Measurements from ENCODE around the gene RPS6KB1. TPM values are rescaled to one million over a fixed set of nuclear protein-coding genes. Genes with fewer than 3 reads are reported as not detected.

The RPS6KB1 gene
- total and polyA plus RNA-seq, 2 experiments from 2014 or later = 23.3 to 31.4 TPM

DNA sequence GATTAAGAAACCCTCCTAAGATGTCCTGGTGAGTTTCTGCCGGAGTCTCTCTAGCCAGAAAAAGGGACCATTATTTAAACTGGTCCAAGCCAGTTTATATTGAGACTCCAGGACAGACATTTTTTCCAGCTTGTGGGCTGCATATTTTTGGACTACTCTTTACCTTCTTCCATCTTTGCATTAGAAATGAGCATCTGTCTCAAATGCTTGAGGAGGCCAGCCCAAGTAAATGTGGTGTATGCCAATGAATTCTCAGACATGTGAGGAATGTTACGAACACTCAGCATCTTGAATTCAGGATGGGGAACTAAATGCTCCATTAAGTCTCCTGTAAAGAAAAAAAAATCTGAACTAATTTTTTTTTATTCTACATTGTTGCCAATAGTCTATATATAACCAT, 18.5 kb upstream of the RPS6KB1 start:
- H3K79me2 ChIP-seq (ENCODE audit: insufficient read depth) = no peaks in the 10 kb centered on the region
- H3K4me2 ChIP-seq (ENCODE audit: unreplicated experiment) = no peak overlapping the region
- H3F3A ChIP-seq (ENCODE audit: insufficient read depth) = no peaks in the 10 kb centered on the region
- H3K27me3 ChIP-seq (replicated peaks; ENCODE audit: insufficient read depth) = no peaks in the 10 kb centered on the region
- H3K9ac ChIP-seq = no peak overlapping the region
- H3K36me3 ChIP-seq (ENCODE audit: low read depth) = no peaks in the 10 kb centered on the region; the same call in 1 of the 2 replicates
- WGBS, 2 experiments (ENCODE audit: low coverage in 1 of 2, low lambda C conversion rate in 2 of 2, missing lambda C conversion rate in 2 of 2) = 89 to 98% methylated on average over 2 of the region's 2 CpGs
- no peaks in the 10 kb centered on the region for H3K4me1 ChIP-seq (ENCODE audit: insufficient read depth)
- no peaks in the 10 kb centered on the region for H4K20me1 ChIP-seq (ENCODE audit: insufficient read depth)
- TF ChIP-seq EZH2phosphoT487 (IDR thresholded peaks at IDR 0.05; ENCODE audit: insufficient read depth, low read depth) = no peak
- H3K9me3 ChIP-seq (ENCODE audit: low read depth) = no peaks in the 10 kb centered on the region
- H3K27ac ChIP-seq = no peak overlapping the region
- no peak for DNase-seq
- H3K4me3 ChIP-seq = no peak overlapping the region
- in situ Hi-C loops (cut with MboI) = no loop called here
- no peak overlapping the region for H2AFZ ChIP-seq
- H3K9me2 ChIP-seq (ENCODE audit: insufficient read depth) = no peaks in the 10 kb centered on the region

DNA sequence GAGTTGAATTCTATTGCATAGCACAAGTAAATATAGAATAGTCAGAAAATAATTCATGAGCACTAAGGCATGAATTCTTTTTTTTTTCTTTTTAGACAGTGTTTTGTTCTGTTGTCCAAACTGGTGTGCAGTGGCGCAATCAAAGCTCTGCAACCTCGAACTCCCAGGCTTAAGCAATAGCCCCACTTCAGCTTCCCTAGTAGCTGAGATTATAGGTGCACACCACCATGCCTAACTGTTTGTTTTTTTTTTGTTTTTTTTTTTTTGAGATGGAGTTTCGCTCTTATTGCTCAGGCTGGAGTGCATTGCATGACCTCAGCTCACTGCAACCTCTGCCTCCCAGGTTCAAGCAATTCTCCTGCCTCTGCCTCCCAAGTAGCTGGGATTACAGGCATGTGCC, 16.8 kb upstream of the RPS6KB1 start:
- H3K27ac ChIP-seq = no peak overlapping the region
- no peak for TF ChIP-seq EZH2phosphoT487 (IDR thresholded peaks at IDR 0.05; ENCODE audit: insufficient read depth, low read depth)
- TF ChIP-seq EZH2 (IDR thresholded peaks at IDR 0.05; ENCODE audit: insufficient read depth, poor library complexity, severe bottlenecking) = no peak
- no peaks in the 10 kb centered on the region; the same call in 1 of the 2 replicates for H3K36me3 ChIP-seq (ENCODE audit: low read depth)
- in situ Hi-C loops (cut with MboI) = no loop called here
- no peaks in the 10 kb centered on the region for H3F3A ChIP-seq (ENCODE audit: insufficient read depth)
- H3K4me2 ChIP-seq (ENCODE audit: unreplicated experiment) = no peak overlapping the region
- H4K20me1 ChIP-seq (ENCODE audit: insufficient read depth) = no peaks in the 10 kb centered on the region
- H3K4me3 ChIP-seq = no peak overlapping the region
- DNase-seq = no peak
- WGBS, 2 experiments (ENCODE audit: low coverage in 1 of 2, low lambda C conversion rate in 2 of 2, missing lambda C conversion rate in 2 of 2) = 98% methylated on average over 3 of the region's 3 CpGs
- no peaks in the 10 kb centered on the region for H3K79me2 ChIP-seq (ENCODE audit: insufficient read depth)
- H3K9me2 ChIP-seq (ENCODE audit: insufficient read depth) = no peaks in the 10 kb centered on the region
- H3K4me1 ChIP-seq (ENCODE audit: insufficient read depth) = no peaks in the 10 kb centered on the region
- H2AFZ ChIP-seq = no peak overlapping the region
- no peaks in the 10 kb centered on the region for H3K27me3 ChIP-seq (replicated peaks; ENCODE audit: insufficient read depth)
- H3K9ac ChIP-seq = no peak overlapping the region
- H3K9me3 ChIP-seq (ENCODE audit: low read depth) = no peaks in the 10 kb centered on the region

DNA sequence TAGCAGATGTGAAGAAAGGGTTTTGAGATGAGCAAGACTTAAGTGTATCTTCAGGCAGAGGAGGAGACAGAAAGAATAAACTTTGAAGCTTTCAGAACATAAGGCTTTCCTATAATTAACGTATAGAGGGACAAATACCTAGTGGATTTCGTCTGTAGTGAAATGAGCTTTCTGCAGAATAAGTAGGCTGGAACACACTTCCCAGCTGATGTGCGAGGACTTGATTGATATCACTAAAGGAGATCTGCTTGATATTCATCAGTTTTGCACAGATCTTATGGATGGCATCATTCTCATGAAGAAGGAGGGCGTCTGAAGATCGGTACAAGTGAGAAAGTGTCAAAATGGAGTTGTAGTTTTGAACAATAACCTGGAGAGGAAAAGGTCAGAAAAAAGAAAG, 15.0 kb upstream of the RPS6KB1 start:
- Histone ChIP-seq H3K27me3 (replicated peaks; ENCODE audit: insufficient read depth) (no peaks in the 10 kb centered on the region), H3K27ac (no peak overlapping the region), H3K36me3 (ENCODE audit: low read depth) (no peaks in the 10 kb centered on the region; the same call in 1 of the 2 replicates), H3F3A (ENCODE audit: insufficient read depth) (no peaks in the 10 kb centered on the region), H4K20me1 (ENCODE audit: insufficient read depth) (no peaks in the 10 kb centered on the region), H3K4me3 (no peak overlapping the region), H3K9ac (no peak overlapping the region), H3K9me2 (ENCODE audit: insufficient read depth) (no peaks in the 10 kb centered on the region), H3K79me2 (ENCODE audit: insufficient read depth) (no peaks in the 10 kb centered on the region), H3K4me2 (ENCODE audit: unreplicated experiment) (no peak overlapping the region), H2AFZ (no peak overlapping the region), H3K9me3 (ENCODE audit: low read depth) (no peaks in the 10 kb centered on the region), H3K4me1 (ENCODE audit: insufficient read depth) (no peaks in the 10 kb centered on the region)
- no peak for DNase-seq
- 86 to 87% methylated on average over 5 of the region's 5 CpGs for WGBS, 2 experiments (ENCODE audit: low coverage in 1 of 2, low lambda C conversion rate in 2 of 2, missing lambda C conversion rate in 2 of 2)
- in situ Hi-C loops (cut with MboI) = no loop called here
- no peak for TF ChIP-seq EZH2phosphoT487 (IDR thresholded peaks at IDR 0.05; ENCODE audit: insufficient read depth, low read depth)
- no peak for TF ChIP-seq EZH2 (IDR thresholded peaks at IDR 0.05; ENCODE audit: insufficient read depth, poor library complexity, severe bottlenecking)

DNA sequence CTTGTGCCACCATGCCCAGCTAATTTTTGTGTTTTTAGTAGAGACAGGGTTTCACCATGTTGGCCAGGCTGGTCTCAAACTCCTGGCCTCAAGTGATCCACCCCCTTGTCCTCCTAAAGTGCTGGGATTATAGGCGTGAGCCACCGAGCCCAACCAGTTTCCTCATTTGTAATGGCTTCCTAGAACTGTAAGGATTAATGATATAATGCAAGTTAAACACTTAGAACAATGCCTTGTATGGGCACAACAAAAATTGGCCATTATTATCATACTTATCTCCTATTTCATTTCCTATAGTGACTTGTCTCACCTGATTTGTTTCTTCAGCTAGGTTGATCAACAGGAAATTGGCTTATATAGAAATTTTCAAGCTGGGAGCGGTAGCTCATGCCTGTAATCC, 14.3 kb upstream of the RPS6KB1 start:
- H3K79me2 ChIP-seq (ENCODE audit: insufficient read depth) = no peaks in the 10 kb centered on the region
- H3K4me1 ChIP-seq (ENCODE audit: insufficient read depth) = no peaks in the 10 kb centered on the region
- no peak overlapping the region for H3K27ac ChIP-seq
- no peaks in the 10 kb centered on the region for H3K9me3 ChIP-seq (ENCODE audit: low read depth)
- no peaks in the 10 kb centered on the region for H3F3A ChIP-seq (ENCODE audit: insufficient read depth)
- no peak overlapping the region for H2AFZ ChIP-seq
- H3K9me2 ChIP-seq (ENCODE audit: insufficient read depth) = no peaks in the 10 kb centered on the region
- no peaks in the 10 kb centered on the region; the same call in 1 of the 2 replicates for H3K36me3 ChIP-seq (ENCODE audit: low read depth)
- no peak for DNase-seq
- in situ Hi-C loops (cut with MboI) = no loop called here
- H3K4me2 ChIP-seq (ENCODE audit: unreplicated experiment) = no peak overlapping the region
- TF ChIP-seq EZH2 (IDR thresholded peaks at IDR 0.05; ENCODE audit: insufficient read depth, poor library complexity, severe bottlenecking) (no peak), EZH2phosphoT487 (IDR thresholded peaks at IDR 0.05; ENCODE audit: insufficient read depth, low read depth) (no peak)
- H3K27me3 ChIP-seq (replicated peaks; ENCODE audit: insufficient read depth) = no peaks in the 10 kb centered on the region
- WGBS, 2 experiments (ENCODE audit: low coverage in 1 of 2, low lambda C conversion rate in 2 of 2, missing lambda C conversion rate in 2 of 2) = 95 to 100% methylated on average over 3 of the region's 3 CpGs
- H4K20me1 ChIP-seq (ENCODE audit: insufficient read depth) = no peaks in the 10 kb centered on the region
- H3K4me3 ChIP-seq = no peak overlapping the region
- H3K9ac ChIP-seq = no peak overlapping the region

DNA sequence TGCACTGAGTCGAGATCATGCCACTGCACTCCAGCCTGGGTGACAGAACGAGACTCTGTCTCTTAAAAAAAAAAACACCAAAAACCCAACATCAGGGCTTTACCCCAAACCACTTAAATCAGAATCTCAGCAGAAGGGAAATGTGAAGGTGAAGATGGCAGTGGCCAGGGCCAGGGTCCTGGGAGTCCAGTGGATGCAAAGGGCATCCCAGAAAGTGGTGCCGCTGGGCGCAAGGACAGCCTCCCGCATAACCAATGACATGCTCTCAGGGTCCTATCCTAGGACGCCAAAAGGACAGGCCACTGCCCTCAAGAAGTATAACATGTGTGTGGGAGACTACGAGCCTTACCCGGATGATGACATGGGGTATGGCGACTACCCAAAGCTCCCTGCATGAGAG, 8.1 kb upstream of the RPS6KB1 start:
- H2AFZ ChIP-seq = no peak overlapping the region
- no peak overlapping the region for H3K27ac ChIP-seq
- no peaks in the 10 kb centered on the region for H3K4me1 ChIP-seq (ENCODE audit: insufficient read depth)
- no peaks in the 10 kb centered on the region for H3F3A ChIP-seq (ENCODE audit: insufficient read depth)
- H3K27me3 ChIP-seq (replicated peaks; ENCODE audit: insufficient read depth) = no peaks in the 10 kb centered on the region
- no peak overlapping the region for H3K9ac ChIP-seq
- no peak overlapping the region for H3K4me2 ChIP-seq (ENCODE audit: unreplicated experiment)
- H3K9me3 ChIP-seq (ENCODE audit: low read depth) = no peaks in the 10 kb centered on the region
- TF ChIP-seq EZH2 (IDR thresholded peaks at IDR 0.05; ENCODE audit: insufficient read depth, poor library complexity, severe bottlenecking) (no peak), EZH2phosphoT487 (IDR thresholded peaks at IDR 0.05; ENCODE audit: insufficient read depth, low read depth) (no peak)
- 96 to 97% methylated on average over 9 of the region's 9 CpGs for WGBS, 2 experiments (ENCODE audit: low coverage in 1 of 2, low lambda C conversion rate in 2 of 2, missing lambda C conversion rate in 2 of 2)
- no peaks in the 10 kb centered on the region for H4K20me1 ChIP-seq (ENCODE audit: insufficient read depth)
- no peak overlapping the region for H3K4me3 ChIP-seq
- H3K79me2 ChIP-seq (ENCODE audit: insufficient read depth) = no peaks in the 10 kb centered on the region
- no peaks in the 10 kb centered on the region for H3K36me3 ChIP-seq (ENCODE audit: low read depth)
- in situ Hi-C loops (cut with MboI) = no loop called here
- no peak for DNase-seq
- H3K9me2 ChIP-seq (ENCODE audit: insufficient read depth) = no peaks in the 10 kb centered on the region

All from GM23248 (cell line).